Left cardiac atrium (tissue), 4 donors: ENCODE results near the gene C14orf93. TPM values are rescaled to one million over a fixed set of nuclear protein-coding genes. Genes with fewer than 3 reads are reported as not detected.

Experiments
- ATAC-seq, 2 donors: fragments of 200-7000 bp; cut with Tn5 transposase; one replicate each; pipeline ENCODE4 v1.9.1; 2020; ENCODE audit warnings: mild to moderate bottlenecking in 2 of 2, moderate library complexity in 2 of 2
- DNase-seq: peaks from one replicate; pipeline ENCODE4 v3.0.0-alpha.2; 2020
- intact Hi-C, 2 donors: fragments of 100-400 bp; cut with DNase I; formaldehyde crosslinking; loops; one replicate each; pipeline versions ENCODE4 v1.14.1 to v1.15.1; 2022 to 2023
- total RNA-seq, 2 donors: library from RNA; stranded (reverse); fragmentation: NEBNext Ultra II Directional; extraction: Animal tissue kit (Norgen Biotek cat#: 25700); gene quantifications; one replicate each; pipeline ENCODE4 v1.2.1, GENCODE V29; 2021
- donor health status: DM: no; HTN: yes; CAD: no.
- donor health status: DM: no; HTN: yes; CAD: no; lungs with severe emphysema.
- donor health status: DM: yes; HTN: yes; CAD: no.
- donor health status: Dilated cardiomyopathy.

Gene C14orf93
- total RNA-seq, 2 donors from 2014 or later, result 3.9 to 4.7 TPM

- DNase-seq (no peak), ATAC-seq (no peak)
- intact Hi-C loops, result no loop called here
Observed at GRCh38 chr14:23000860-23001259, 9.1 kb downstream of the C14orf93 start.

- ATAC-seq, result peak; percentile 31 to 56
- intact Hi-C loops, result no loop called here
- no peak for DNase-seq
Observed at GRCh38 chr14:22998329-22999012, 11.5 kb downstream of the C14orf93 start.

GRCh38 chr14:22997676-22998323 lies 12.1 kb downstream of the C14orf93 start:
- DNase-seq, result no peak
- peak; percentile 16 to 56 for ATAC-seq
- intact Hi-C loops, result no loop called here

- no peak for ATAC-seq
- intact Hi-C loops, result no loop called here
Observed at GRCh38 chr14:22996768-22997654, 12.9 kb downstream of the C14orf93 start.

GRCh38 chr14:22995889-22996625 lies 13.9 kb downstream of the C14orf93 start:
- intact Hi-C loops, result no loop called here
- ATAC-seq, result no peak
- no peak for DNase-seq

More at GRCh38 chr14:22996768-22997654, 12.9 kb downstream of the C14orf93 start:
- DNase-seq, result no peak

GRCh38 chr14:22994762-22995275 lies 15.1 kb downstream of the C14orf93 start:
- intact Hi-C loops, result no loop called here
- ATAC-seq (peak; percentile 58 to 69), DNase-seq (no peak)

GRCh38 chr14:22993517-22993916 lies 16.4 kb downstream of the C14orf93 start:
- intact Hi-C loops, result no loop called here
- ATAC-seq (no peak), DNase-seq (no peak)

GRCh38 chr14:22991852-22992251 lies 18.1 kb downstream of the C14orf93 start:
- DNase-seq (no peak), ATAC-seq (no peak)
- intact Hi-C loops, result no loop called here

- no peak for ATAC-seq
- intact Hi-C loops, result loop anchor here (2.0 to 10.0 kb wide), 3 partner anchors 52 to 72 kb away; partner anchors contain the start of gene CDH24 (in 1 of the 2)
- no peak for DNase-seq
Observed at GRCh38 chr14:22987291-22987690, 22.7 kb downstream of the C14orf93 start.

GRCh38 chr14:22986508-22987054 lies 23.4 kb downstream of the C14orf93 start:
- peak; percentile 19 to 20 for ATAC-seq
- peak; percentile 88 for DNase-seq
- intact Hi-C loops, result loop anchor here (2.0 to 10.0 kb wide), 3 partner anchors 52 to 72 kb away; partner anchors contain the start of gene CDH24 (in 1 of the 2)

- no peak for ATAC-seq
Observed at GRCh38 chr14:22985894-22986507, 23.9 kb downstream of the C14orf93 start.

GRCh38 chr14:22984959-22985658 lies 24.8 kb downstream of the C14orf93 start:
- ATAC-seq (no peak), DNase-seq (no peak)
- intact Hi-C loops, result loop anchor here in 1 of 2 donors (10.0 kb wide), 1 partner anchor 50 kb away; no protein-coding TSS in a partner anchor

More at GRCh38 chr14:22985894-22986507, 23.9 kb downstream of the C14orf93 start:
- intact Hi-C loops, result loop anchor here (2.0 to 10.0 kb wide), 3 partner anchors 51 to 73 kb away; partner anchors contain the start of gene CDH24 (in 1 of the 2)
- DNase-seq, result no peak

GRCh38 chr14:22982477-22983245 lies 27.3 kb downstream of the C14orf93 start, which contains the start of gene AJUBA:
Gene AJUBA, minus strand, starts transcription at chr14:22982551. Its CDS starts 285 bp downstream, at chr14:22982266.
- ATAC-seq, result peak; percentile 84 to 85
- DNase-seq, result peak; percentile 93
- intact Hi-C loops, result loop anchor here in 1 of 2 donors (10.0 kb wide), 1 partner anchor 48 kb away; no protein-coding TSS in a partner anchor

GRCh38 chr14:22981876-22982476 lies 28.0 kb downstream of the C14orf93 start:
- intact Hi-C loops, result loop anchor here in 1 of 2 donors (10.0 kb wide), 1 partner anchor 47 kb away; no protein-coding TSS in a partner anchor
- ATAC-seq, result peak; percentile 2 to 3
- no peak for DNase-seq

- no peak for DNase-seq
- ATAC-seq, result peak; percentile 9 to 15
- intact Hi-C loops, result loop anchor here in 1 of 2 donors (10.0 kb wide), 1 partner anchor 46 kb away; no protein-coding TSS in a partner anchor
Observed at GRCh38 chr14:22981090-22981875, 28.7 kb downstream of the C14orf93 start.
